ENCODE measurements around the gene ADCY2. TPM values are rescaled to one million over a fixed set of nuclear protein-coding genes. Genes with fewer than 3 reads are reported as not detected.

ADCY2 gene
- total RNA-seq, 1 donor from 2014 or later = not detected

DNA sequence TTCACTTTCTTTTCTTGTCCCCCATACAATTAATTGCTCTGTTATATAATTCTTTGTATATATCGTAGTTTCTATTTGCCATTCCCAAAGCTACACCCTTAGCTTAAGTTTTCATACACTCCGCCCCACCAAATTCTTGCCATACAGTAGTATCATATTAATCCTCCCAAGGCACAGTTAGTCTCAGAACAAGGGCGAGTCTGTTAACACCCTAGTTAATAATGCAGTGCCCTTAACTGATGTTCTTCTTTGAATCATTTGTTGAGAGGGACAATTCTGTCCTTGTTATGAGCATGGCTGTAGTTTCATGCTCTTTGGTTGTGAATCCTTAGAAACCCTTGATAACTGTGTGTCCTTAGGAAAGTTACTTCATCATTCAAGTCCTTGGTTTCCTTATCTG, 248.8 kb downstream of the ADCY2 start:
- no peak for DNase-seq (ENCODE audit: low spot score)
- Mint-ChIP-seq H3K4me1 (ENCODE audit: low read depth) (no peaks in the 10 kb centered on the region), H3K36me3 (ENCODE audit: low read depth) (no peaks in the 10 kb centered on the region), H3K27me3 (ENCODE audit: insufficient read depth) (peaks cover 4% of the 10 kb centered on the region), H3K9me3 (no peaks in the 10 kb centered on the region), H3K27ac (no peak overlapping the region), H3K4me3 (no peak overlapping the region)
- intact Hi-C loops (cut with micrococcal nuclease) = no loop called here

DNA sequence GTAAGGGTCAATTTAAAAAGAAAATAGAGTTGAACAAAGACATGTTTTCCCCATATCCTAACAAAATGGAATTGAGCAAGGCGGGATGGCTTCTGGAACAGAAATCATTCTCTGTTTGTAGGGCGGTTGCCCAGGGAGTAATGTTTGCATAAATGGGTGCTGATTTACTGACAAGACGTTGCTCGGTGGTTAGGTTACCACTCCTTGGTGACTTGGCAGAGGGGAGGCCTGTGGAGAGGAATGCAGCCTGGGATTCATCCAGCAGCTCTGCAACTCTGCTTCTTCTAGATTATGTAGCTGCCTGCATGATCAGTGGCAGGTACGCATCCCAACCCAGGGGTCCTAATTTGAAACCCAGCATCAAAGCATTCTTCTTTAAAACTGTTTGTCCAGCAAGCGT, 254.8 kb downstream of the ADCY2 start:
- Mint-ChIP-seq H3K36me3 (ENCODE audit: low read depth) (no peaks in the 10 kb centered on the region), H3K4me3 (no peak overlapping the region), H3K27me3 (ENCODE audit: insufficient read depth) (no peaks in the 10 kb centered on the region), H3K9me3 (peaks cover 4% of the 10 kb centered on the region), H3K4me1 (ENCODE audit: low read depth) (no peaks in the 10 kb centered on the region), H3K27ac (no peak overlapping the region)
- DNase-seq (ENCODE audit: low spot score) = no peak
- intact Hi-C loops (cut with micrococcal nuclease) = no loop called here

DNA sequence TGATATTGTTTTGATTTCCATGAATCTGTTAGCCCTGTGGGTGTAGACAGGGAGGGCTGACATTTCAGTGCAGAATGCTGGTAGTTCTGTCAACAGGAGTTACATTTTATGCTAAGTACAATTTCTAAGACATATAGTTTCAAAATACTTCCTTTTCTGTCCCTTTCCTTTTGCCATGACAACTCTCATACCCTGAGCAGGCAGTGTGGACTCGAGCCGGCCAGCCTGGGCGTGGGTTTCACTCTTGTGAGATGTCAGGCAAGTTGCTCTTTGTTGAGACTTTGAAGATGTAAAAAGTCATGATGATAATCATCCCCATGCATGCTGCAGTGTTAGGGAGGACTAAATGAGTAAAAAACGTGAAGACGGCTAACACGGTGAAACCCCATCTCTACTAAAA, 257.1 kb downstream of the ADCY2 start:
- Mint-ChIP-seq H3K27ac (no peak overlapping the region), H3K36me3 (ENCODE audit: low read depth) (no peaks in the 10 kb centered on the region), H3K9me3 (peaks cover 4% of the 10 kb centered on the region), H3K4me3 (no peak overlapping the region), H3K4me1 (ENCODE audit: low read depth) (no peaks in the 10 kb centered on the region), H3K27me3 (ENCODE audit: insufficient read depth) (no peaks in the 10 kb centered on the region)
- DNase-seq (ENCODE audit: low spot score) = no peak
- intact Hi-C loops (cut with micrococcal nuclease) = no loop called here

DNA sequence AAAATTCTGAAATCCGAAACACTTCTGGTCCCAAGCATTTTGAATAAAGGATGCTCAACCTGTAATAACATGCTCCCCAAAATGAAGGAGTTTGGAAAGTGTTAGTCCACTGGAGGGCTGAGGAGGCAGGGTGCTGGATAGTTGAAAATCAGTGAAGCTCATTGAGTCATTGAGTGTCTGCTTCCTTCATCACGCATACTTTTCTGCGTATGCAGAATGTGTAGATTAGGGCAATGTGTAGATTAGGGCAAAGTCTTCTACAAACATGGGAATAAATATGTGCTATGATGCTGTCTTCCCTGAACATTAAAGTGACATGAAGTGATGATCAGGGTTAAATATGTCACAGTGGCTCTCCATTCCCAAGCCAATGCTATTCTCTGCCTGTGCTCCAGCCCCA, 261.2 kb downstream of the ADCY2 start:
- intact Hi-C loops (cut with micrococcal nuclease) = no loop called here
- Mint-ChIP-seq H3K4me3 (no peak overlapping the region), H3K4me1 (ENCODE audit: low read depth) (no peaks in the 10 kb centered on the region), H3K9me3 (peaks cover 4% of the 10 kb centered on the region), H3K27ac (no peak overlapping the region), H3K36me3 (ENCODE audit: low read depth) (no peaks in the 10 kb centered on the region), H3K27me3 (ENCODE audit: insufficient read depth) (peaks cover 2% of the 10 kb centered on the region)
- no peak for DNase-seq (ENCODE audit: low spot score)

DNA sequence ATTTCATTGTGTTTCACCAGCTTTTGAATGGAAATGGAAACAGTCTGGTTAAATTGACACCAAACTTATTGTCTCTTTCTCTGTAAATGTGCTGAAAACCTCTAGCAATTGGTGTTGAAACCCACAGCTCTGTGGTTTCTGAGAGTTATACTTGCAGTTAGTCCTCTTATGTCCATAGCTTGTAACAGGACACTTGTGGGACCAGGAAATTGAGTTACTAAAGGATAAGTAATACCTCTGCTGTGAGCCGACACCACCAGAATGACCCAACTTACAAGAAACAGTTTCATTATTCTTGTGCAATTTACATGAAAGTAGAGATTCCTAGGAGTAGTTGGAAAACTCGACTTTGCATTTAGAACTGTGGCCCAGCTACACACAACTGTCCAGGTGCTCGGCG, 263.5 kb downstream of the ADCY2 start:
- H3K27me3 Mint-ChIP-seq (ENCODE audit: insufficient read depth) = peaks cover 2% of the 10 kb centered on the region
- H3K4me1 Mint-ChIP-seq (ENCODE audit: low read depth) = no peaks in the 10 kb centered on the region
- intact Hi-C loops (cut with micrococcal nuclease) = no loop called here
- no peak for DNase-seq (ENCODE audit: low spot score)
- H3K36me3 Mint-ChIP-seq (ENCODE audit: low read depth) = no peaks in the 10 kb centered on the region
- H3K27ac Mint-ChIP-seq = no peak overlapping the region
- H3K9me3 Mint-ChIP-seq = peaks cover 4% of the 10 kb centered on the region
- no peak overlapping the region for H3K4me3 Mint-ChIP-seq

DNA sequence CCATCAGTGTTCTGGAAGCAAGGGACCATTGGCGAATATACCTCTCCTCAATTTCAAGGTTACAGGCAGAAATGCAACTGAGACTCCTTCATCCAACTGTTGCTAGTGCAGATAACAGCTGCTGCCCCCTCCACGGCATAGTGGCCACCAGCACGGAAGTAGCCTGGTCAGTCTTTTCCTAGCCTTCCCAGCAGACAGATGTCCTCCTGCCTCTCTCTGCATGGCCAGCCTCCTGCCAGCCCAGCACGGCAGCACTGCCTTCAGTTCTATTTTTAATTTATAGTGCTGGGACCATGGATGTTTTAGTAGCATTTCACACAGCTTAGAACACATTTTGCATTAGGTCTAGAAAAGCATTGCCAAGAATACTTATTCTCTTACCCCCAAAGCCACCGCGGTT, 266.4 kb downstream of the ADCY2 start:
- H3K27me3 Mint-ChIP-seq (ENCODE audit: insufficient read depth) = peaks cover 2% of the 10 kb centered on the region
- DNase-seq (ENCODE audit: low spot score) = no peak
- H3K9me3 Mint-ChIP-seq = peaks cover 4% of the 10 kb centered on the region
- H3K4me3 Mint-ChIP-seq = no peak overlapping the region
- no peak overlapping the region for H3K27ac Mint-ChIP-seq
- intact Hi-C loops (cut with micrococcal nuclease) = no loop called here
- no peaks in the 10 kb centered on the region for H3K4me1 Mint-ChIP-seq (ENCODE audit: low read depth)
- H3K36me3 Mint-ChIP-seq (ENCODE audit: low read depth) = no peaks in the 10 kb centered on the region

DNA sequence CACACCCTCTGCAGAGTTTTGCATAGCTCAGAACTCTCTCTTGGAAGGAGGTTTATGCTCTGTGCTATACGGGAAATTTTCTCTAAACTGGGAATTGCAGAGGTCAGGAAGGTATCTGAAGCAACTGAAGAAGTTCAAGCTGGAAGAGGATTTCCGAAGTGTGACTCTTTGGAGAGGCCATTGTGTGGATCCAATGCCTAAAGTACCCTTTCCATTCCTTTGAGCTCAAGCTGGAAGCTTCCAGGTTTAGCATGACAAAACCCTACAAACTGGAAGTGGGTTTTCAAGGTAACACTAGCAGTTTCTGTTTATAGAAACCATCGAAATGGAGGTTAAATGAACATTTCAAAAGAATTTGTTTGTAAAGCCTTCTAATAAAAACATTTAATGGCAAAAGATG, 267.9 kb downstream of the ADCY2 start:
- H3K36me3 Mint-ChIP-seq (ENCODE audit: low read depth) = no peaks in the 10 kb centered on the region
- intact Hi-C loops (cut with micrococcal nuclease) = no loop called here
- no peaks in the 10 kb centered on the region for H3K27me3 Mint-ChIP-seq (ENCODE audit: insufficient read depth)

DNA sequence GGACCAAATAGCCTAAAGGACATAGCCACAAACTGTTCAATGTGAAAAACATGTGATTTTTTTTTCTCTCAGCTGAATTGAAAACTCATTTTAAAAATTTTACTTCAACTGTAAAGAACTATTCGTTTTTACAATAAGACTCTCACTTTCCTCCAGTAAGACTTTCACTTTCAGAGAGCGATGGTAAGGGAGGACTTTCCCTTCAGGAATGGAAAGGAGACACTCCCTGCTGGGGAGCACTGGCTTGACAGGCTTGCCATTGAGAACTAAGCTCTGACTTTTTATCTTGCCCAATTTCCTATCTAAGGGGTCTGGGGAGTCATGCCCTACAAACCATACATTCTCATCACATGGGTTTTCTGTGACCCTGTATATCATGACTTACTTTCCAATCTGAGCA, 268.3 kb downstream of the ADCY2 start:
- Mint-ChIP-seq H3K9me3 (peaks cover 4% of the 10 kb centered on the region), H3K4me3 (no peak overlapping the region)

More for the DNA sequence above, 267.9 kb downstream of the ADCY2 start:
- Mint-ChIP-seq H3K27ac (no peak overlapping the region), H3K4me3 (no peak overlapping the region), H3K9me3 (peaks cover 4% of the 10 kb centered on the region), H3K4me1 (ENCODE audit: low read depth) (no peaks in the 10 kb centered on the region)
- DNase-seq (ENCODE audit: low spot score) = no peak

DNA sequence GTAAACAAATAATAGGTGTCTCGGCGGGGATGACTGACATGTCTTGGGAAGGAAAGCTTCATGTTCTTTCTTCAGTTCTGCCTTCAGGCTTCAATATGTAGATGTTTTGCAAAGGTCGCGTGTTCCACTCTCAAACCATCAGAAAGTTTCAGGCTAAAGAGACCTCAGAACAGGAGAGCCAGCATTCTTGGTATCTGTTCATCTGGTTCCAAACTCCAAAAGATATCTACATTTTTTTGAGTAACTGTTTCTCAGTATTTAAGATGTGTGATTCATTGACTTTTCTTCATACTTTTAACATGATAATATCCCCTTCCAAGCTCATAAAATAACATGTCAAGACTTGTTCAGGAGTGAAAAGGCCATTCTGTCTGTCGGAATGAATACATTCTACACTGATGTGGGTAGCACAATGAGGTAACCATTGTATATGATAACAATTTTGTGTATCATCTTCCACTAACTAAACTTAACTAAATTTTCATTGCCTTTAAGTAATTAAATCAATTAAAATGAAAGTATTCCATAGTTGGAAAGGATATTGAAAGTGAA, 271.4 kb downstream of the ADCY2 start:
- intact Hi-C loops (cut with micrococcal nuclease) = no loop called here
- DNase-seq (ENCODE audit: low spot score) = no peak
- H3K4me1 Mint-ChIP-seq (ENCODE audit: low read depth) = no peaks in the 10 kb centered on the region
- no peak overlapping the region for H3K4me3 Mint-ChIP-seq
- no peaks in the 10 kb centered on the region for H3K36me3 Mint-ChIP-seq (ENCODE audit: low read depth)
- no peaks in the 10 kb centered on the region for H3K27me3 Mint-ChIP-seq (ENCODE audit: insufficient read depth)
- peaks cover 4% of the 10 kb centered on the region for H3K9me3 Mint-ChIP-seq
- no peak overlapping the region for H3K27ac Mint-ChIP-seq

More for the DNA sequence above, 268.3 kb downstream of the ADCY2 start:
- intact Hi-C loops (cut with micrococcal nuclease) = no loop called here
- no peak for DNase-seq (ENCODE audit: low spot score)
- Mint-ChIP-seq H3K36me3 (ENCODE audit: low read depth) (no peaks in the 10 kb centered on the region), H3K4me1 (ENCODE audit: low read depth) (no peaks in the 10 kb centered on the region), H3K27ac (no peak overlapping the region), H3K27me3 (ENCODE audit: insufficient read depth) (no peaks in the 10 kb centered on the region)

DNA sequence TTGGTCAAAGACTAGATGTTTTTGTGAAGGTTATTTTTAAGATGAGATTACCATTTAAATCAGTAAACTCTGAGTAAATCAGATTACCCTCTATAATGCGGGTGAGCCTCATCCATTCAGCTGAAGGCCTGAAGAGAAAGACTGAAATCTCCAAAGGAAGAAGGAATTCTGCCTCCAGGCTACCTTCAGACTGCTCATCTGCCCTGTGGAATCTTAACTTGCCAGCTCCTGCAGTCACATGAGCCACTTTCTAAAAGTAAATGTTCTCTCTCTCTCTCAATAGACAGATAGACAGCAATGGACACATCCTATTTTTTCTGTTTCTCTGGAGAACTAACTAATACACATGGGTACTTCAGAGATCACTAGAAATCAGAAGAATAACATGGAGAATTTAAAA, 272.2 kb downstream of the ADCY2 start:
- intact Hi-C loops (cut with micrococcal nuclease) = no loop called here
- Mint-ChIP-seq H3K27me3 (ENCODE audit: insufficient read depth) (no peaks in the 10 kb centered on the region), H3K36me3 (ENCODE audit: low read depth) (no peaks in the 10 kb centered on the region)

DNA sequence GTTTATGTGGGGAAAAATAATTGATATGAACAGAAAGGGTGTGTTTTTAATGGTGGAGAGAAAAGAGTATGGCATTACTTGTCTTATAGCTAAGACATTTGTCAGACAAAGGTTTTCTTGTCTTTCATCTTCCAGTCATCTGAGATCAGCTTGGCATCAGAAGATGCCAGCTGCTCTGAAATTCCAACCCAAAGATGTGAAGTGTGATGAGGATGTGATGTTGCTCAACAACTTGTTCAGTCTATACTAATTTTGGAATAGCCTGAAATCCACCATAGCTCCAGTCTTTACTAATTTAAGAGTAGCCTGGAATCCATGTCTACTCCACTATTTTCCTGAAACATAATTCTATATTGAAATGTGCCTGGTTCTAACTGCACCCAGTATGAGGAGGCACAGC, 272.7 kb downstream of the ADCY2 start:
- no peaks in the 10 kb centered on the region for H3K4me1 Mint-ChIP-seq (ENCODE audit: low read depth)
- H3K9me3 Mint-ChIP-seq = peaks cover 4% of the 10 kb centered on the region
- no peak overlapping the region for H3K27ac Mint-ChIP-seq
- H3K36me3 Mint-ChIP-seq (ENCODE audit: low read depth) = no peaks in the 10 kb centered on the region
- intact Hi-C loops (cut with micrococcal nuclease) = no loop called here
- H3K4me3 Mint-ChIP-seq = no peak overlapping the region
- no peak for DNase-seq (ENCODE audit: low spot score)
- H3K27me3 Mint-ChIP-seq (ENCODE audit: insufficient read depth) = no peaks in the 10 kb centered on the region

More for the DNA sequence above, 272.2 kb downstream of the ADCY2 start:
- no peak for DNase-seq (ENCODE audit: low spot score)
- Mint-ChIP-seq H3K4me3 (no peak overlapping the region), H3K27ac (no peak overlapping the region), H3K4me1 (ENCODE audit: low read depth) (no peaks in the 10 kb centered on the region), H3K9me3 (peaks cover 4% of the 10 kb centered on the region)

DNA sequence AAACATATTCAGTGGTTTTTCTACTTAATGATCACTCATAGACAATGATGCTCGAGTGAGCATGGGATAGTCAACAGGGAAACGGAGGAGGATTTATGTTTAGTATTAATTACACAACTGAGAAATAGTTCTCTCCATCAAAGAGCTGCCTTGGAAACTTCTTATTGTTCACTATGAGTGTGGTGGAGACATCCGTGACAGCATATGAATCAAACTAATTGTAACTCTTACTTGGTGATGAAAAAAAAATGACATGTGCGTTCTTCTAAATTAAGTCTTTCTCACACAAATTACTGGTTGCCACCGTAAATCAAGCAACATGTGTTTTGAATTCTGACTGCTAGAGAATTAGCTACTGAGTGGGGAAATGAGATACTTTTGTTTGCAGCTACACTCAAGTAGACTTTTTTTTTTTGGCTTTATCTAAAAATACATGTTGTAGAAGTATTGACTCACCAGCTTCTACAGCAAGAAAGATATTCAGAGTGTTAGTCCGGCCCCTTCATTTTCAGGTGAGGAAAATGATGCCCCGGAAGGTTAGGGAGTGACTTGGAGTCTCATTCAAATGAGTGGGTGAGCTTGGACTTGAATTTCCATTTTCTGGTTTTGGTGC, 275.5 kb downstream of the ADCY2 start:
- no peak for DNase-seq (ENCODE audit: low spot score)
- Mint-ChIP-seq H3K4me3 (no peak overlapping the region), H3K27ac (no peak overlapping the region), H3K9me3 (peaks cover 4% of the 10 kb centered on the region), H3K36me3 (ENCODE audit: low read depth) (no peaks in the 10 kb centered on the region), H3K27me3 (ENCODE audit: insufficient read depth) (no peaks in the 10 kb centered on the region), H3K4me1 (ENCODE audit: low read depth) (no peaks in the 10 kb centered on the region)
- intact Hi-C loops (cut with micrococcal nuclease) = no loop called here

DNA sequence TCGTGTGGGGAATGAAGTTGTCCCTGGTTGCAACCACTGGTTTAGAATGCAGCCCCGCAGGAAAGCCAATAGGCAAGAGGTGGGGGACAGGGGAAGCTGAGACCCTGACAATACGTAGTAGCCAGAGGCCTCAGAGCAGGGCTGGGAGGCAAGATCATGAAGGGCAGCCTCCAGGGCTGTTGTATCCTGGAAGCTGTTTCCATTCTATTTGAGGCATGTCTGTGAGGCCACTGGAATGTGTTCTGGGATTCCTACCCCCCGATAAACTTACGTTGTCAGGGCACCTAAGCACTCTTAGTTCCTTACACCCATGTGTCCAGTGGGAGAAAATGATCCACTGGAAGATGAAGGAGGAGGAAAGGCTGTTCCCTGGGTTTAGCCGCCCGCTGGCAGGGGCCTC, 277.7 kb downstream of the ADCY2 start:
- intact Hi-C loops (cut with micrococcal nuclease) = no loop called here
- Mint-ChIP-seq H3K4me1 (ENCODE audit: low read depth) (no peaks in the 10 kb centered on the region), H3K36me3 (ENCODE audit: low read depth) (no peaks in the 10 kb centered on the region), H3K9me3 (no peaks in the 10 kb centered on the region), H3K4me3 (no peak overlapping the region), H3K27ac (no peak overlapping the region), H3K27me3 (ENCODE audit: insufficient read depth) (no peaks in the 10 kb centered on the region)
- no peak for DNase-seq (ENCODE audit: low spot score)

DNA sequence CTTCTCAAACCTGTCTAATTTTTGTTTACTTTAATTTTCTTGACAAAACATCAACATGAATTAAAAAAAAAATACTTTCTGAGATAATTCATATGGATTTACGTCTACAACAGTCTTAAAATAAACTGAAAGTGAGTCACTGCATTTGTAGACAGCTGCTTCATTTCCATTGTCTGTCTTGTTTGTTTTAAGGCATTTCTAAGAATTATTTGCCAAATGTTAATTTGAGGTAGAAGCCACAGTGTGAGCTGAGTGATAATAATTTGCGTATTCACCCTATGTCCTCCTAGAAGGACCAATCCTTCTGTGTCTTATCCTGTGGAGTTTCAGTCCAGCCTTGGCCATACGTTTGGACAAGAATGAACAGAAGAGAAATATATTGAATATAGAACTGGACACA, 280.5 kb downstream of the ADCY2 start:
- H3K36me3 Mint-ChIP-seq (ENCODE audit: low read depth) = no peaks in the 10 kb centered on the region
- no peaks in the 10 kb centered on the region for H3K27me3 Mint-ChIP-seq (ENCODE audit: insufficient read depth)
- intact Hi-C loops (cut with micrococcal nuclease) = no loop called here
- H3K9me3 Mint-ChIP-seq = no peaks in the 10 kb centered on the region
- no peak overlapping the region for H3K4me3 Mint-ChIP-seq
- no peak for DNase-seq (ENCODE audit: low spot score)
- no peaks in the 10 kb centered on the region for H3K4me1 Mint-ChIP-seq (ENCODE audit: low read depth)
- H3K27ac Mint-ChIP-seq = no peak overlapping the region
